OCI-LY1 (cell line): ENCODE measurements around the gene IFI27.

Source experiments
- H2AFZ ChIP-seq: fragments of 200-600 bp; sonication (generic), shearing (Covaris generic); 2 replicates; pipeline ENCODE4 v1.6.0; 2014; ENCODE audit warnings: antibody characterized with exemption, mild to moderate bottlenecking, low read length
- H3F3A ChIP-seq: fragments of 200-600 bp; sonication (generic), shearing (Covaris generic); 2 replicates; pipeline ENCODE4 v1.6.0; 2014; ENCODE audit warnings: mild to moderate bottlenecking, antibody characterized with exemption, low read length, moderate library complexity; ENCODE audit not compliant: insufficient read depth
- H3K27ac ChIP-seq: fragments of 200-600 bp; sonication (generic); 2 replicates; pipeline ENCODE4 v1.5.1; 2014; ENCODE audit warnings: low read length, mixed run types, mild to moderate bottlenecking, low read depth; ENCODE audit not compliant: poor library complexity, severe bottlenecking
- H3K27me3 ChIP-seq: fragments of 200-600 bp; sonication (generic); 2 replicates; pipeline ENCODE4 v1.6.0; 2014; ENCODE audit warnings: antibody characterized with exemption, mild to moderate bottlenecking, low read length, moderate library complexity; ENCODE audit not compliant: insufficient read depth
- H3K36me3 ChIP-seq: fragments of 200-600 bp; sonication (generic); 2 replicates; pipeline ENCODE4 v1.6.1; 2014; ENCODE audit warnings: mild to moderate bottlenecking, antibody characterized with exemption, low read length, moderate library complexity, mixed read lengths; ENCODE audit not compliant: insufficient read depth
- H3K4me1 ChIP-seq: fragments of 200-600 bp; sonication (generic); 2 replicates; pipeline ENCODE4 v1.5.1; 2014; ENCODE audit warnings: mild to moderate bottlenecking, low read length, moderate library complexity; ENCODE audit not compliant: insufficient read depth, severe bottlenecking
- H3K4me2 ChIP-seq: fragments of 200-600 bp; sonication (generic), shearing (Covaris generic); 2 replicates; pipeline ENCODE4 v1.6.1; 2014; ENCODE audit warnings: low read length
- H3K4me3 ChIP-seq: fragments of 200-600 bp; sonication (generic); 2 replicates; pipeline ENCODE4 v1.5.1; 2014; ENCODE audit warnings: low read length, low read depth, mild to moderate bottlenecking, mixed read lengths; ENCODE audit not compliant: poor library complexity, severe bottlenecking
- H3K79me2 ChIP-seq: fragments of 200-600 bp; shearing (Covaris generic); 2 replicates; pipeline ENCODE4 v1.6.1; 2016; ENCODE audit warnings: mixed run types, low read length, mixed read lengths; ENCODE audit not compliant: insufficient read depth
- H3K9ac ChIP-seq: fragments of 200-600 bp; sonication (generic), shearing (Covaris generic); 2 replicates; pipeline ENCODE4 v1.6.1; 2014; ENCODE audit warnings: mild to moderate bottlenecking, low read length, mixed read lengths
- H3K9me2 ChIP-seq: fragments of 200-600 bp; sonication (generic), shearing (Covaris generic); 2 replicates; pipeline ENCODE4 v1.6.1; 2014; ENCODE audit warnings: low read depth, mild to moderate bottlenecking, low read length, mixed read lengths
- H3K9me3 ChIP-seq: fragments of 200-600 bp; shearing (Covaris generic); 2 replicates; pipeline ENCODE4 v1.6.1; 2014; ENCODE audit warnings: low read length, mixed read lengths
- H4K20me1 ChIP-seq: fragments of 200-600 bp; sonication (generic), shearing (Covaris generic); 2 replicates; pipeline ENCODE4 v1.6.0; 2016; ENCODE audit warnings: mild to moderate bottlenecking, low read length; ENCODE audit not compliant: insufficient read depth
- EZH2 ChIP-seq: fragments of 200-600 bp; sonication (generic), shearing (Covaris generic); IDR thresholded peaks from 2 replicates; pipeline ENCODE4 v1.8.0; 2017; ENCODE audit warnings: borderline replicate concordance, mixed run types, mild to moderate bottlenecking, antibody characterized with exemption, low read length, moderate library complexity, mixed read lengths
- TF ChIP-seq, protein P1 (sequence below): fragments of 200-600 bp; sonication (generic), shearing (Covaris generic); IDR thresholded peaks from 2 replicates; pipeline ENCODE4 v1.5.1; 2017; ENCODE audit warnings: mild to moderate bottlenecking, antibody characterized with exemption, low read length, moderate library complexity, mixed read lengths

IFI27 gene

DNA sequence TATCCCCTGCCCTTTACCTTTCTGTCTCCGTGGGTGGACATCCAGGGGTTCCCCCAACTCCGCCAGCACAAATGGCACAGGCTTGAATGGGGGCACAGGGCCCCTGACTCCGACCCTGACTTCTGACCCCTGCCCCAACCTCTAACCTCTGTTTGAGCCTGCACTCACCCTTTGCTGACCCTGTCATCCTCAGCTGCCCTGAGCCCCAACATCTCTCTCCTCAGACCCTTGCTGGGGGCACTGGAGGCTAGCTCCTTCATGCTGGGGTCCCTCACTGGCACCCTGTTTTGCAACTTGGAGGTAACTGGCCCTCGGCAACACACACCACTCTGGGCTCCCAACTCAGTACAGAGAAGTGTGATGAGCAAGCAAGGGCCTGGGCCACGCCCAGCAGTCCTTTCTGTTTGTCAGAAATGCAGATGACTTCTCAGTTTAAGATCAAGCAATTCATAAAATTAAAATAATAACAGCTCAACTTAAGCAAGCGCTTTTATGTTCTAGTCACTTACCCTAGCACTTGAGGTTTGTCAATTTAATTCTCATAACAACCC, 2.1 kb downstream of the IFI27 start:
- Histone ChIP-seq H3F3A (no peaks in the 10 kb centered on the region), H3K9me3 (no peaks in the 10 kb centered on the region), H3K27me3 (no peaks in the 10 kb centered on the region), H2AFZ (no peak overlapping the region), H4K20me1 (no peaks in the 10 kb centered on the region), H3K4me2 (no peak overlapping the region), H3K36me3 (no peaks in the 10 kb centered on the region), H3K4me3 (no peak overlapping the region), H3K4me1 (no peaks in the 10 kb centered on the region), H3K79me2 (no peaks in the 10 kb centered on the region), H3K9ac (no peak overlapping the region), H3K27ac (no peak overlapping the region), H3K9me2 (no peaks in the 10 kb centered on the region)
- TF ChIP-seq EZH2 = no peak

DNA sequence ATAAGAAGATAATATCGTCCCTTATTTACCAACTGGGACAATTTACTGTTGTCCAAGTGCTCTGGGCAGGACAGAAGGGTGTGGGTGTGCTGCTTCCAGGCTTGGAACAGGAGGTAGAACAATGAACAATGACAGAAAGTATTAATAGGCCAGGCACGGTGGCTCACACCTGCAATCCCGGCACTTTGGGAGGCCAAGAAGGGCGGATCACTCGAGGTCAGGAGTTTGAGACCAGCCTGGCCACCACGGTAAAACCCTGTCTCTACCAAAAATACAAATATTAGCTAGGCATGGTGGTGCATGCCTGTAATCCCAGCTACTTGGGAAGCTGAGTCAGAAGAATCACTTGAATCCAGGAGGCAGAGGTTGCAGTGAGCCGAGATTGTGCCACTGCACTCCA, 2.5 kb downstream of the IFI27 start:
- no peak overlapping the region for H3K9ac ChIP-seq
- H3K4me1 ChIP-seq = no peaks in the 10 kb centered on the region
- H3K27ac ChIP-seq = no peak overlapping the region
- TF ChIP-seq EZH2 = no peak
- TF ChIP-seq, protein P1, sequence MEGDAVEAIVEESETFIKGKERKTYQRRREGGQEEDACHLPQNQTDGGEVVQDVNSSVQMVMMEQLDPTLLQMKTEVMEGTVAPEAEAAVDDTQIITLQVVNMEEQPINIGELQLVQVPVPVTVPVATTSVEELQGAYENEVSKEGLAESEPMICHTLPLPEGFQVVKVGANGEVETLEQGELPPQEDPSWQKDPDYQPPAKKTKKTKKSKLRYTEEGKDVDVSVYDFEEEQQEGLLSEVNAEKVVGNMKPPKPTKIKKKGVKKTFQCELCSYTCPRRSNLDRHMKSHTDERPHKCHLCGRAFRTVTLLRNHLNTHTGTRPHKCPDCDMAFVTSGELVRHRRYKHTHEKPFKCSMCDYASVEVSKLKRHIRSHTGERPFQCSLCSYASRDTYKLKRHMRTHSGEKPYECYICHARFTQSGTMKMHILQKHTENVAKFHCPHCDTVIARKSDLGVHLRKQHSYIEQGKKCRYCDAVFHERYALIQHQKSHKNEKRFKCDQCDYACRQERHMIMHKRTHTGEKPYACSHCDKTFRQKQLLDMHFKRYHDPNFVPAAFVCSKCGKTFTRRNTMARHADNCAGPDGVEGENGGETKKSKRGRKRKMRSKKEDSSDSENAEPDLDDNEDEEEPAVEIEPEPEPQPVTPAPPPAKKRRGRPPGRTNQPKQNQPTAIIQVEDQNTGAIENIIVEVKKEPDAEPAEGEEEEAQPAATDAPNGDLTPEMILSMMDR = no peak
- H3K79me2 ChIP-seq = no peaks in the 10 kb centered on the region
- no peaks in the 10 kb centered on the region for H3F3A ChIP-seq
- H3K36me3 ChIP-seq = no peaks in the 10 kb centered on the region
- no peaks in the 10 kb centered on the region for H4K20me1 ChIP-seq
- H3K4me2 ChIP-seq = no peak overlapping the region
- no peaks in the 10 kb centered on the region for H3K27me3 ChIP-seq
- H2AFZ ChIP-seq = no peak overlapping the region
- no peaks in the 10 kb centered on the region for H3K9me3 ChIP-seq
- H3K4me3 ChIP-seq = no peak overlapping the region
- H3K9me2 ChIP-seq = no peaks in the 10 kb centered on the region

DNA sequence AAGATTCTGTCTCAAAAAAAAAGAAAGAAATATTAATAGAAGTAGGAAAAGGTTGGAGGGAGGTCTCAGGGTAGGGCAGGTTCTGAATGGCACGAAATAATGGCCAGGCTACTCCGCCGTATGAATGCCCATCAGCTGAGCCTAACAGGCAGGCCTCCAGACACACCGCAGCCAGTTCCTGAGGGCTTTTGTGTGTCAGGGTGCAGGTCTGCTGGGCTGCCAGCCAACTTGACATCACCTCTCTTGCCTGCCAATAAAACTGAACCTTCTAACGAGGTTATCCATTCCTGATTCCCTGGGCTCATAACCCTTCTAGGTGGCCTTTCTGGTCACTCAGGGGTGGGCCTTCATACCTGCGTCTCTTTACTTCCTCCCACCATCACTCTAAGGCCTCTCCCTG, 3.0 kb downstream of the IFI27 start:
- H3K4me2 ChIP-seq = no peak overlapping the region
- H3K27ac ChIP-seq = no peak overlapping the region
- no peaks in the 10 kb centered on the region for H4K20me1 ChIP-seq
- no peaks in the 10 kb centered on the region for H3K36me3 ChIP-seq
- no peak overlapping the region for H3K9ac ChIP-seq
- no peaks in the 10 kb centered on the region for H3K79me2 ChIP-seq
- no peak overlapping the region for H3K4me3 ChIP-seq
- no peaks in the 10 kb centered on the region for H3F3A ChIP-seq
- no peak overlapping the region for H2AFZ ChIP-seq
- TF ChIP-seq, protein P1 = no peak
- TF ChIP-seq EZH2 = no peak
- H3K27me3 ChIP-seq = no peaks in the 10 kb centered on the region
- H3K9me2 ChIP-seq = no peaks in the 10 kb centered on the region
- H3K4me1 ChIP-seq = no peaks in the 10 kb centered on the region
- no peaks in the 10 kb centered on the region for H3K9me3 ChIP-seq

DNA sequence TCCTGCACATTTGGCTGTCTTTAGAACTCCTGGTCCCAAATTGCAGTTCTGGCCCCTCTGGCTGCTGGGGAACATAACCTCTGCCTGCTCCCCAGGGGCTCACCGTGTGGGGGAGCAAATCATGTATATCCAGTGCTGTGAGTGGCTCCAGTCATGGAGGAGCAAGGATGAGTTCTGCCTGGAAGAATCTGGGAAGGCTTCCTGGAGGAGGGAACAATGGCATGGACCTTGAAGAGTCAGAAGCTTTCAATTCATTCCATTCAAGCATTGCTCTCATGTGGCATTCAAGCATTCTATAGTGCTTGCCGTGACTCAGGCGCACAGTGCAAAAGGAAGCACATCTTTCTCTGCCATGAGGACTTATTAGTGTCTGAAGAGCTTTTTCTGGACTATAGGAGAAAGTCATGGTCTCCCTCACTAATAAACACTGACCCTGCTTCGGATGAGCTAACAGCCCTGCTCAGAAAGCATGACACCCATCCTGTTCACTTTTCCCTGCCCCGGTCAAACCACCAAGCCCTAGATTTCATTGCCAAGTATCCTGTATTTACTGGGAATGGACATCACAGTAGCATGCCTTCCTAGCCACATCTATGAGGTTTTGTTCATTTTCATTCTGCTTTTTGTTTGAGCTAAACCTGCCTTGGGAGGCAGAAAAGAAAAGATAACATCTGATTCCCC, 3.5 kb downstream of the IFI27 start:
- Histone ChIP-seq H3F3A (no peaks in the 10 kb centered on the region), H3K4me2 (no peak overlapping the region), H3K9me3 (no peaks in the 10 kb centered on the region), H3K9me2 (no peaks in the 10 kb centered on the region), H3K9ac (no peak overlapping the region), H3K27ac (no peak overlapping the region), H4K20me1 (no peaks in the 10 kb centered on the region), H3K36me3 (no peaks in the 10 kb centered on the region), H3K4me1 (no peaks in the 10 kb centered on the region), H3K27me3 (no peaks in the 10 kb centered on the region), H2AFZ (no peak overlapping the region), H3K4me3 (no peak overlapping the region), H3K79me2 (no peaks in the 10 kb centered on the region)
- no peak for TF ChIP-seq EZH2
- TF ChIP-seq, protein P1 = no peak
